Measurements from ENCODE around the gene RTL3.

Gene RTL3

DNA sequence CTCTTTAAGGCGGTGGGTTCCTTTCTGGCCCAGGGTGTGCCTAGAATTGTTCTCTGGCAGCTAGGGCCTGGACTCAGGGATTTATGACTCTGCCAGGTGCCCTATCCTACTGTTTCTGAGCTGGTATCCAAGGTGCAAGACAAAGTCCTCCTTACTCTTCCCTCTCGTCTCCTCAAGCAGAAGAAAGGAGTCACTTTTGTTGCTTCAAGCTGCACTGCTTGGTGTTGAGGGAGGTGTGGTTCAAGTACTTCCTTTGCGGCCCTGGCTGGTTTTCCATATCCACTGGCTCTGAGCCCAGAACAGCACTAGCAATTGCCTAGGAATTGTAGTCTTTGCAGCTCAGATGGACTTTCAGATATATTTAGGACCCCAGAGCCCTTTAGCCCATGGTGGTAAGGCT, 39.3 kb downstream of the RTL3 start:
- H3K27ac ChIP-seq, result no peak overlapping the region
- TF ChIP-seq, protein P1, sequence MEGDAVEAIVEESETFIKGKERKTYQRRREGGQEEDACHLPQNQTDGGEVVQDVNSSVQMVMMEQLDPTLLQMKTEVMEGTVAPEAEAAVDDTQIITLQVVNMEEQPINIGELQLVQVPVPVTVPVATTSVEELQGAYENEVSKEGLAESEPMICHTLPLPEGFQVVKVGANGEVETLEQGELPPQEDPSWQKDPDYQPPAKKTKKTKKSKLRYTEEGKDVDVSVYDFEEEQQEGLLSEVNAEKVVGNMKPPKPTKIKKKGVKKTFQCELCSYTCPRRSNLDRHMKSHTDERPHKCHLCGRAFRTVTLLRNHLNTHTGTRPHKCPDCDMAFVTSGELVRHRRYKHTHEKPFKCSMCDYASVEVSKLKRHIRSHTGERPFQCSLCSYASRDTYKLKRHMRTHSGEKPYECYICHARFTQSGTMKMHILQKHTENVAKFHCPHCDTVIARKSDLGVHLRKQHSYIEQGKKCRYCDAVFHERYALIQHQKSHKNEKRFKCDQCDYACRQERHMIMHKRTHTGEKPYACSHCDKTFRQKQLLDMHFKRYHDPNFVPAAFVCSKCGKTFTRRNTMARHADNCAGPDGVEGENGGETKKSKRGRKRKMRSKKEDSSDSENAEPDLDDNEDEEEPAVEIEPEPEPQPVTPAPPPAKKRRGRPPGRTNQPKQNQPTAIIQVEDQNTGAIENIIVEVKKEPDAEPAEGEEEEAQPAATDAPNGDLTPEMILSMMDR (IDR thresholded peaks at IDR 0.05), result no peak
- TF ChIP-seq ZFX (IDR thresholded peaks at IDR 0.05; ENCODE audit: borderline replicate concordance), result no peak

- no peak overlapping the region for H3K27ac ChIP-seq
- TF ChIP-seq ZFX (IDR thresholded peaks at IDR 0.05; ENCODE audit: borderline replicate concordance), result no peak
- TF ChIP-seq, protein P1 (IDR thresholded peaks at IDR 0.05), result no peak
Measured at GRCh38 chrX:78618987-78619386, 40.1 kb downstream of the RTL3 start.

GRCh38 chrX:78614264-78614663, 44.9 kb downstream of the RTL3 start:
- TF ChIP-seq, protein P1 (IDR thresholded peaks at IDR 0.05), result no peak
- TF ChIP-seq ZFX (IDR thresholded peaks at IDR 0.05; ENCODE audit: borderline replicate concordance), result no peak

More at GRCh38 chrX:78614264-78614663, 44.9 kb downstream of the RTL3 start:
- no peak overlapping the region for H3K27ac ChIP-seq

Data from 22Rv1 (cell line).